ENCODE measurements around the gene CST8. TPM values are rescaled to one million over a fixed set of nuclear protein-coding genes. Genes with fewer than 3 reads are reported as not detected.

Gene CST8
- total RNA-seq, 1 experiment from 2014 or later: not detected

- Mint-ChIP-seq H3K36me3 (ENCODE audit: insufficient read depth, unreplicated experiment) (no peaks in the 10 kb centered on the region), H3K9me3 (ENCODE audit: unreplicated experiment) (no peaks in the 10 kb centered on the region), H3K4me1 (ENCODE audit: insufficient read depth, unreplicated experiment) (no peaks in the 10 kb centered on the region), H3K27ac (ENCODE audit: low read depth, unreplicated experiment) (no peak overlapping the region), H3K27me3 (ENCODE audit: insufficient read depth, unreplicated experiment) (no peaks in the 10 kb centered on the region), H3K4me3 (ENCODE audit: unreplicated experiment) (no peak overlapping the region)
- ChIA-PET CTCF (interaction anchor here (0.7 kb wide), 1 partner anchor 29 kb away, joined by 3 read pairs; no protein-coding TSS in a partner anchor), POLR2A (no interaction called here)
- intact Hi-C loops (cut with micrococcal nuclease): no loop called here
- DNase-seq (ENCODE audit: unreplicated experiment): no peak
- no TSS peak for BruUV-seq (replicated peaks)
- TF ChIP-seq CTCF (IDR thresholded peaks at IDR 0.05; ENCODE audit: unreplicated experiment): no peak
Observed at GRCh38 chr20:23475395-23475794, 15.5 kb upstream of the CST8 start.

GRCh38 chr20:23476015-23476754 lies 14.7 kb upstream of the CST8 start:
- intact Hi-C loops (cut with micrococcal nuclease): no loop called here
- BruUV-seq (replicated peaks): no TSS peak
- POLR2A ChIA-PET: no interaction called here
- H3K9me3 Mint-ChIP-seq (ENCODE audit: unreplicated experiment): no peaks in the 10 kb centered on the region
- no peaks in the 10 kb centered on the region for H3K4me1 Mint-ChIP-seq (ENCODE audit: insufficient read depth, unreplicated experiment)
- no peak overlapping the region for H3K4me3 Mint-ChIP-seq (ENCODE audit: unreplicated experiment)
- no peak for DNase-seq (ENCODE audit: unreplicated experiment)
- no peak for TF ChIP-seq CTCF (IDR thresholded peaks at IDR 0.05; ENCODE audit: unreplicated experiment)
- CTCF ChIA-PET: interaction anchor here (0.7 kb wide), 1 partner anchor 29 kb away, joined by 3 read pairs; no protein-coding TSS in a partner anchor
- no peak overlapping the region for H3K27ac Mint-ChIP-seq (ENCODE audit: low read depth, unreplicated experiment)
- no peaks in the 10 kb centered on the region for H3K36me3 Mint-ChIP-seq (ENCODE audit: insufficient read depth, unreplicated experiment)
- no peaks in the 10 kb centered on the region for H3K27me3 Mint-ChIP-seq (ENCODE audit: insufficient read depth, unreplicated experiment)

GRCh38 chr20:23477223-23477622 lies 13.7 kb upstream of the CST8 start:
- no peak overlapping the region for H3K27ac Mint-ChIP-seq (ENCODE audit: low read depth, unreplicated experiment)
- no peaks in the 10 kb centered on the region for H3K9me3 Mint-ChIP-seq (ENCODE audit: unreplicated experiment)
- no peak for DNase-seq (ENCODE audit: unreplicated experiment)
- intact Hi-C loops (cut with micrococcal nuclease): no loop called here
- BruUV-seq (replicated peaks): no TSS peak
- H3K4me3 Mint-ChIP-seq (ENCODE audit: unreplicated experiment): no peak overlapping the region
- ChIA-PET CTCF (no interaction called here), POLR2A (no interaction called here)
- TF ChIP-seq CTCF (IDR thresholded peaks at IDR 0.05; ENCODE audit: unreplicated experiment): no peak
- no peaks in the 10 kb centered on the region for H3K36me3 Mint-ChIP-seq (ENCODE audit: insufficient read depth, unreplicated experiment)
- H3K27me3 Mint-ChIP-seq (ENCODE audit: insufficient read depth, unreplicated experiment): no peaks in the 10 kb centered on the region
- no peaks in the 10 kb centered on the region for H3K4me1 Mint-ChIP-seq (ENCODE audit: insufficient read depth, unreplicated experiment)

- H3K4me3 Mint-ChIP-seq (ENCODE audit: unreplicated experiment): no peak overlapping the region
- intact Hi-C loops (cut with micrococcal nuclease): no loop called here
- no peak for TF ChIP-seq CTCF (IDR thresholded peaks at IDR 0.05; ENCODE audit: unreplicated experiment)
- H3K36me3 Mint-ChIP-seq (ENCODE audit: insufficient read depth, unreplicated experiment): no peaks in the 10 kb centered on the region
- DNase-seq (ENCODE audit: unreplicated experiment): no peak
- no peaks in the 10 kb centered on the region for H3K9me3 Mint-ChIP-seq (ENCODE audit: unreplicated experiment)
- ChIA-PET POLR2A (no interaction called here), CTCF (interaction anchor here (0.6 kb wide), 1 partner anchor 1780 kb away, joined by 4 read pairs; no protein-coding TSS in a partner anchor)
- BruUV-seq (replicated peaks): no TSS peak
- no peaks in the 10 kb centered on the region for H3K27me3 Mint-ChIP-seq (ENCODE audit: insufficient read depth, unreplicated experiment)
- H3K4me1 Mint-ChIP-seq (ENCODE audit: insufficient read depth, unreplicated experiment): no peaks in the 10 kb centered on the region
- no peak overlapping the region for H3K27ac Mint-ChIP-seq (ENCODE audit: low read depth, unreplicated experiment)
Observed at GRCh38 chr20:23479043-23479442, 11.9 kb upstream of the CST8 start.

Measured in MCF 10A (cell line).